Measurements from ENCODE around the gene AP2A2. TPM values are rescaled to one million over a fixed set of nuclear protein-coding genes. Genes with fewer than 3 reads are reported as not detected.

AP2A2 gene
- total RNA-seq, 3 donors from 2014 or later = 44.6 to 112 (median 54.7) TPM

- Histone ChIP-seq H3K27me3 (peaks cover 0 to 7% of the 10 kb centered on the region in 2 donors), H3K9me3 (no peaks in the 10 kb centered on the region), H3K36me3 (no peaks in the 10 kb centered on the region), H3K4me3 (no peak overlapping the region), H3K27ac (no peak overlapping the region), H3K4me1 (no peaks in the 10 kb centered on the region)
- intact Hi-C loops (cut with DNase I; ENCODE audit: low total_unique reads) = no loop called here
- TF ChIP-seq CTCF (IDR thresholded peaks at IDR 0.05) = no peak
- no peak for TF ChIP-seq POLR2AphosphoS5 (IDR thresholded peaks at IDR 0.05)
- TF ChIP-seq POLR2A (IDR thresholded peaks at IDR 0.05) = no peak
- DNase-seq (ENCODE audit: low spot score in 2 of 2) = no peak
Observed at GRCh38 chr11:1024597-1025409, 99.1 kb downstream of the AP2A2 start.

GRCh38 chr11:1025410-1026162 is 99.9 kb downstream of the AP2A2 start:
- H3K36me3 ChIP-seq = no peaks in the 10 kb centered on the region
- no peaks in the 10 kb centered on the region for H3K4me1 ChIP-seq
- H3K4me3 ChIP-seq = no peak overlapping the region
- TF ChIP-seq POLR2A (IDR thresholded peaks at IDR 0.05) = no peak
- no peak for TF ChIP-seq POLR2AphosphoS5 (IDR thresholded peaks at IDR 0.05)
- no peak overlapping the region for H3K27ac ChIP-seq
- intact Hi-C loops (cut with DNase I; ENCODE audit: low total_unique reads) = no loop called here
- peaks cover 0 to 7% of the 10 kb centered on the region in 2 donors for H3K27me3 ChIP-seq
- no peaks in the 10 kb centered on the region for H3K9me3 ChIP-seq
- no peak for DNase-seq (ENCODE audit: low spot score in 2 of 2)

- TF ChIP-seq POLR2A (IDR thresholded peaks at IDR 0.05) = no peak
- no peak for TF ChIP-seq POLR2AphosphoS5 (IDR thresholded peaks at IDR 0.05)
- TF ChIP-seq CTCF (IDR thresholded peaks at IDR 0.05) = no peak
- no peaks in the 10 kb centered on the region for H3K4me1 ChIP-seq
- intact Hi-C loops (cut with DNase I; ENCODE audit: low total_unique reads) = no loop called here
- H3K36me3 ChIP-seq = no peaks in the 10 kb centered on the region
- no peak overlapping the region for H3K27ac ChIP-seq
- no peak for DNase-seq (ENCODE audit: low spot score in 2 of 2)
- no peak overlapping the region for H3K4me3 ChIP-seq
- H3K9me3 ChIP-seq = no peaks in the 10 kb centered on the region
- peaks cover 0 to 7% of the 10 kb centered on the region in 2 donors for H3K27me3 ChIP-seq
Observed at GRCh38 chr11:1026163-1026450, 100.4 kb downstream of the AP2A2 start.

- no peak overlapping the region for H3K4me3 ChIP-seq
- no peak overlapping the region for H3K27ac ChIP-seq
- H3K36me3 ChIP-seq = no peaks in the 10 kb centered on the region
- no peaks in the 10 kb centered on the region for H3K9me3 ChIP-seq
- peaks cover 0 to 7% of the 10 kb centered on the region in 2 donors for H3K27me3 ChIP-seq
- TF ChIP-seq CTCF (IDR thresholded peaks at IDR 0.05) (no peak), POLR2AphosphoS5 (IDR thresholded peaks at IDR 0.05) (no peak), POLR2A (IDR thresholded peaks at IDR 0.05) (no peak)
- no peak for DNase-seq (ENCODE audit: low spot score in 2 of 2)
- intact Hi-C loops (cut with DNase I; ENCODE audit: low total_unique reads) = no loop called here
- H3K4me1 ChIP-seq = no peaks in the 10 kb centered on the region
Observed at GRCh38 chr11:1026641-1027482, 101.2 kb downstream of the AP2A2 start.

GRCh38 chr11:1027483-1028290 is 102.0 kb downstream of the AP2A2 start:
- Histone ChIP-seq H3K4me3 (no peak overlapping the region), H3K36me3 (no peaks in the 10 kb centered on the region), H3K4me1 (no peaks in the 10 kb centered on the region), H3K9me3 (no peaks in the 10 kb centered on the region), H3K27ac (no peak overlapping the region), H3K27me3 (peaks cover 0 to 7% of the 10 kb centered on the region in 2 donors)
- TF ChIP-seq CTCF (IDR thresholded peaks at IDR 0.05) (no peak), POLR2A (IDR thresholded peaks at IDR 0.05) (no peak), POLR2AphosphoS5 (IDR thresholded peaks at IDR 0.05) (no peak)
- intact Hi-C loops (cut with DNase I; ENCODE audit: low total_unique reads) = no loop called here
- DNase-seq (ENCODE audit: low spot score in 2 of 2) = no peak

Data from breast epithelium (tissue), 4 donors.